Adrenal gland (tissue), 12 donors: ENCODE data around the gene BCL6. TPM values are rescaled to one million over a fixed set of nuclear protein-coding genes. Genes with fewer than 3 reads are reported as not detected.
A peak's percentile ranks its signal among the peaks of the same experiment; 100 is the strongest.

Experiments
- DNase-seq, 7 donors: peaks; one replicate each; pipeline ENCODE4 v3.0.0-alpha.2; 2019 to 2020
- H3K27ac ChIP-seq, 5 donors: fragments of 200-600 bp; sonication (generic) in 4 of 5; 1 replicate in 3 of 5; 2 replicates in 2 of 5; pipeline versions ENCODE4 v1.5.1 to v1.8.0; 2016 to 2020; ENCODE audit warnings: mild to moderate bottlenecking in 1 of 5
- H3K27me3 ChIP-seq: fragments of 200-600 bp; 2 replicates; pipeline ENCODE4 v1.8.0; 2021
- H3K36me3 ChIP-seq, 2 donors: fragments of 200-600 bp; replicated peaks in 1 of 2; 1 replicate in 1 of 2; 2 replicates in 1 of 2; pipeline versions ENCODE4 v1.5.1 to v1.8.0; 2018 to 2022
- H3K4me1 ChIP-seq, 2 donors: fragments of 200-600 bp; replicated peaks in 1 of 2; 1 replicate in 1 of 2; 2 replicates in 1 of 2; pipeline versions ENCODE4 v1.5.1 to v1.8.0; 2018 to 2021
- H3K4me3 ChIP-seq, 4 donors: fragments of 200-600 bp; sonication (generic) in 3 of 4; one replicate each; pipeline ENCODE4 v1.5.1; 2016 to 2018
- H3K9me3 ChIP-seq, 3 donors: fragments of 200-600 bp; sonication (generic) in 1 of 3; replicated peaks in 1 of 3; 1 replicate in 2 of 3; 2 replicates in 1 of 3; pipeline versions ENCODE4 v1.5.1 to v1.8.0; 2016 to 2021
- POLR2A ChIP-seq, 2 donors: fragments of 450-650 bp; IDR thresholded peaks; one replicate each; pipeline ENCODE4 v1.6.1; 2017; ENCODE audit warnings: antibody characterized with exemption in 2 of 2, mild to moderate bottlenecking in 2 of 2, moderate library complexity in 1 of 2
- WGBS, 4 donors: extraction: QIAGEN DNeasy Blood & Tissue Kit in 2 of 4; methylation state at CpG; one replicate each; pipeline versions ENCODE4 v1.1.5 to v1.1.7; 2013 to 2017; 5-methylcytosine and 5-hydroxymethylcytosine counted together
- intact Hi-C, 2 donors: fragments of 100-400 bp; cut with DNase I; formaldehyde crosslinking; loops; one replicate each; pipeline versions ENCODE4 v1.14.1 to v1.15.0; 2022 to 2023
- polyA plus RNA-seq, 3 donors: library from polyadenylated mRNA; stranded (reverse); fragments of 200-250 nt in 2 of 3; fragments of 350-450 nt in 1 of 3; fragmentation: Illumina TruSeq in 1 of 3; extraction: RNeasy Lipid Tissue Mini Kit (QIAGEN cat#74804) in 1 of 3; gene quantifications; one replicate each; pipeline ENCODE4 v1.2.3, GENCODE V29; 2013 to 2014
- total RNA-seq, 9 donors: library from RNA; depleted of rRNA in 4 of 9; stranded (reverse); fragments of >200 nt in 4 of 9; fragments of 120-200 nt in 1 of 9; fragmentation: NEBNext Ultra II Directional in 1 of 9; extraction: Animal tissue kit (Norgen Biotek cat#: 25700) in 1 of 9; gene quantifications; one replicate each; pipeline versions ENCODE4 v1.1.0 to v1.2.4, GENCODE V29; 2013 to 2023
- TF ChIP-seq, protein P1 (sequence below), 6 experiments: fragments of 450-650 bp in 4 of 6; fragments of 200-600 bp in 2 of 6; sonication (generic) in 1 of 6; IDR thresholded peaks; 1 replicate in 5 of 6; 2 replicates in 1 of 6; pipeline versions ENCODE4 v1.5.1 to v1.8.0; 2016 to 2021; ENCODE audit warnings: antibody characterized with exemption in 6 of 6, mild to moderate bottlenecking in 2 of 6, moderate library complexity in 1 of 6
- donor health status: healthy with polysubstance abuse.
- donor health status: Bipolar disorder and iron deficiency.
- donor health status: DM: yes; HTN: yes; CAD: no.
- donor health status: DM: no; HTN: no; CAD: no.
- donor health status: DM: no; HTN: no; CAD: no.
- donor health status: DM: yes; HTN: yes; CAD: no.

BCL6 gene
- total and polyA plus RNA-seq, 12 donors, result 9.5 to 131 (median 79.8) TPM

DNA sequence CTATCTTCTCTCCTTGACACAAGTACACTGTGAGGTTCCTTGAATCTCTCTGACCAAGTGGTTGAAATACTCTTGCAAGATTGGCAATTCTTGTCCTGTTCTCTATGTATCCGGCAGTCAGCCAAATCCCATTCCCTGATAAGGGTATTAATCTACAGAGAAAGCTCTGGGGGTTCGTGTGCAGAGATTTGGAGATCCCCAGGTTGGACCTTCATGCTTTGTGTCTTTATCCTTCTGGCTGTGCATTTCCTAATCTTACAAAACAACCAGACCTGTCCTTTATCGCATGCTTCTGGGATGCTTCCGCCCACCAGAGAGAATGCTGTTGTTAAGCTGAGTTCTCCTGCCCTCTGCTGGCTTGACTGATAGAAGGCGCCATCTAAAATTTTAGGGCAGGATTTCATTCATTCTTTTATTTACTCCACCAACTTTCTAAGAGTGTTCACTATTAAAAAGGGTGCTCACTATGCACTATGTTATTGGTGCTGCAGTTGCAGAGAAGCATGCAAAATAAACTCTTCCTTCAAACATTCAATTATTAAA, 66.5 kb downstream of the BCL6 start:
- WGBS, 4 donors, result 27 to 34% (median 33%) methylated on average over 5 of the region's 5 CpGs

DNA sequence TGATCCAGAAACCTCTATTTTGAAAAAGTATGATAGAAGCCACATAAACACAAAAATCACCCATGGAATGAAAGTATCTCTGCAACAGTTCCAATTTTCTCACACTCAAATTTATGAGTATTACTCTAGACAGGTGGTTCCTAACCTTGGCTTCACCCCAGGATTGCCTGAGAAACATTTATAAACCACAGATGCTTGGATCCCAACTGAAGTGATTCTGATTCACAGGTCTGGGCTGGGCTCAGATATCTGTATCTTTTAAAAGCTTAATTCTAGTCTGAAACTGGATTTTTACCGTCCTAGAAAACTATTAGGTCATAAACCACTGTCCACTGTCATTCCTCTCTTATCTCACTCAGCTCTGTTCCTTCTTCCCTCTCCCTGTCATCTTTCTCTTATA, 67.7 kb downstream of the BCL6 start:
- H3K4me3 ChIP-seq, result no peak overlapping the region
- TF ChIP-seq POLR2A (IDR thresholded peaks at IDR 0.05), result no peak
- TF ChIP-seq, protein P1, sequence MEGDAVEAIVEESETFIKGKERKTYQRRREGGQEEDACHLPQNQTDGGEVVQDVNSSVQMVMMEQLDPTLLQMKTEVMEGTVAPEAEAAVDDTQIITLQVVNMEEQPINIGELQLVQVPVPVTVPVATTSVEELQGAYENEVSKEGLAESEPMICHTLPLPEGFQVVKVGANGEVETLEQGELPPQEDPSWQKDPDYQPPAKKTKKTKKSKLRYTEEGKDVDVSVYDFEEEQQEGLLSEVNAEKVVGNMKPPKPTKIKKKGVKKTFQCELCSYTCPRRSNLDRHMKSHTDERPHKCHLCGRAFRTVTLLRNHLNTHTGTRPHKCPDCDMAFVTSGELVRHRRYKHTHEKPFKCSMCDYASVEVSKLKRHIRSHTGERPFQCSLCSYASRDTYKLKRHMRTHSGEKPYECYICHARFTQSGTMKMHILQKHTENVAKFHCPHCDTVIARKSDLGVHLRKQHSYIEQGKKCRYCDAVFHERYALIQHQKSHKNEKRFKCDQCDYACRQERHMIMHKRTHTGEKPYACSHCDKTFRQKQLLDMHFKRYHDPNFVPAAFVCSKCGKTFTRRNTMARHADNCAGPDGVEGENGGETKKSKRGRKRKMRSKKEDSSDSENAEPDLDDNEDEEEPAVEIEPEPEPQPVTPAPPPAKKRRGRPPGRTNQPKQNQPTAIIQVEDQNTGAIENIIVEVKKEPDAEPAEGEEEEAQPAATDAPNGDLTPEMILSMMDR (IDR thresholded peaks at IDR 0.05), result no peak
- H3K36me3 ChIP-seq, result no peaks in the 10 kb centered on the region
- H3K4me1 ChIP-seq, result peaks cover 3 to 6% of the 10 kb centered on the region in 2 donors
- WGBS, 4 donors, result 31 to 44% (median 32%) methylated on average over 1 of the region's 1 CpG
- H3K27ac ChIP-seq, result no peak overlapping the region
- DNase-seq, result no peak
- H3K27me3 ChIP-seq, result no peaks in the 10 kb centered on the region
- H3K9me3 ChIP-seq, result no peaks in the 10 kb centered on the region
- intact Hi-C loops, result loop anchor here (2.0 to 5.0 kb wide), 2 partner anchors 359 to 455 kb away; no protein-coding TSS in a partner anchor

More for the DNA sequence above, 66.5 kb downstream of the BCL6 start:
- no peak for TF ChIP-seq POLR2A (IDR thresholded peaks at IDR 0.05)
- TF ChIP-seq, protein P1 (IDR thresholded peaks at IDR 0.05), result peak; percentile 23 to 57 (median 48)
- Histone ChIP-seq H3K27ac (no peak overlapping the region), H3K27me3 (no peaks in the 10 kb centered on the region), H3K9me3 (no peaks in the 10 kb centered on the region), H3K4me1 (peaks cover 3 to 6% of the 10 kb centered on the region in 2 donors), H3K4me3 (no peak overlapping the region), H3K36me3 (no peaks in the 10 kb centered on the region)
- intact Hi-C loops, result loop anchor here (2.0 to 5.0 kb wide), 2 partner anchors 360 to 456 kb away; no protein-coding TSS in a partner anchor
- peak; percentile 18 to 72 (median 35) for DNase-seq

DNA sequence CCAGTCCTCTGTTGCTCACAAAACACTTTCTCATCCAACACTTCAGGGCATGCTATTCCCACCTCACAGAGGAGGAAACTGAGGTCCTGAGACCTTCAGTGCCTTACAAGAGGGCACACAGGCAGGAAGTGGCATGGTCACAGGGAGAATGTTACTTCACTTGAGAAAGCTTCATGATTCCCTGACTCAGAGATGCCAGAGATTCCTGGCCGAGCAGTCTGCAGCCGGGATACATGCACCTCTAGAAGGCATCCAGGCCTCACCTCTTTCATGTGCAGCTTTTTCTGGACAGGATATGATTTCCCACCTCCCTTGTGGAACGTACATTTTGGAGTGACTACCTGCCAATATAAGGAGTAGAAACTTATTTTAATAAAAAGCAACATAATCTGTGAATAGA, 72.3 kb downstream of the BCL6 start:
- no peaks in the 10 kb centered on the region for H3K9me3 ChIP-seq
- DNase-seq, result no peak
- no peaks in the 10 kb centered on the region for H3K36me3 ChIP-seq
- no peaks in the 10 kb centered on the region for H3K4me1 ChIP-seq
- H3K27ac ChIP-seq, result no peak overlapping the region
- peaks cover 20% of the 10 kb centered on the region for H3K27me3 ChIP-seq
- TF ChIP-seq, protein P1 (IDR thresholded peaks at IDR 0.05), result no peak
- TF ChIP-seq POLR2A (IDR thresholded peaks at IDR 0.05), result no peak
- H3K4me3 ChIP-seq, result no peak overlapping the region
- intact Hi-C loops, result no loop called here
- 58 to 83% (median 64%) methylated on average over 1 to 3 of the region's 3 CpGs for WGBS, 4 donors

Other genes with a start within 250 kb of the BCL6 start
- 10 to 100 TPM in 2 of 9 donors, 1 to 10 TPM in 3, under 1 TPM in 1, not detected in 3; 0.50 to 40.6 (median 6.2) TPM for gene SST, start 75.1 kb downstream of the BCL6 start, total RNA-seq
- 100 to 1,000 TPM in 1 of 3 donors, 10 to 100 TPM in 1, 1 to 10 TPM in 1; 8.2 to 101 (median 74.9) TPM for gene SST, start 75.1 kb downstream of the BCL6 start, polyA plus RNA-seq
- under 1 TPM in 1 of 9 donors, not detected in 8; 0.28 TPM for gene RTP2, start 42.9 kb downstream of the BCL6 start, total RNA-seq
- not detected for gene RTP2, start 42.9 kb downstream of the BCL6 start, polyA plus RNA-seq